K562 (cell line): Measurements from ENCODE around the gene THADA. TPM values are rescaled to one million over a fixed set of nuclear protein-coding genes. Genes with fewer than 3 reads are reported as not detected.
A peak's percentile ranks its signal among the peaks of the same experiment; 100 is the strongest.

Experiments
- ATAC-seq: fragments of 200-7000 bp; cut with Tn5 transposase; 3 replicates; pipeline ENCODE4 v1.9.1; 2020; ENCODE audit warnings: moderate library complexity
- BruUV-seq: library from RNA; stranded (reverse); fragments of 400-500 nt; replicated peaks from 2 replicates; lab custom pipeline; 2021; lab: Mats Ljungman, UMichigan
- CTCF ChIA-PET: fragments of 300-600 bp; formaldehyde crosslinking; extraction: SDS; loops from one replicate; lab custom pipeline; 2021; ENCODE audit warnings: low intra/inter-chr PET ratio; lab: Yijun Ruan, JAX
- POLR2A ChIA-PET: fragments of 300-600, 350-650 bp; sonication (Branson Sonifier 250); formaldehyde crosslinking; extraction: SDS; loops from one replicate; lab custom pipeline; 2021; ENCODE audit warnings: antibody characterized with exemption, inconsistent platforms; lab: Yijun Ruan, JAX
- DNase-seq, 4 experiments: peaks; one replicate each; pipeline versions ENCODE4 v3.0.0 to v3.0.0-alpha.2; 2011 to 2018; ENCODE audit warnings: low spot score in 3 of 4, mixed read lengths in 3 of 4; ENCODE audit errors: extremely low read depth in 1 of 4
- FAIRE-seq: peaks from 2 replicates; lab custom pipeline; 2011; peaks lifted over from hg19 to GRCh38; lab: Jason Lieb, UNC
- H2AFZ ChIP-seq: 2 replicates; pipeline ENCODE4 v1.6.0; 2011; ENCODE audit warnings: low read depth, low read length, control low read depth, inconsistent platforms
- H3K27ac ChIP-seq: fragments of 200-600 bp; 3 replicates; pipeline ENCODE4 v1.8.0; 2011; ENCODE audit warnings: low read depth, mild to moderate bottlenecking, control low read depth, inconsistent platforms, low read length, moderate library complexity, mixed read lengths; ENCODE audit errors: extremely low read depth
- H3K27me3 ChIP-seq, 2 experiments: fragments of 300-600 bp in 1 of 2; 2 replicates in 1 of 2; 3 replicates in 1 of 2; pipeline versions ENCODE4 v1.6.0 to v1.8.0; 2011; ENCODE audit warnings: inconsistent platforms in 2 of 2, low read length in 2 of 2, mild to moderate bottlenecking in 1 of 2, mixed read lengths in 1 of 2, moderate library complexity in 1 of 2; ENCODE audit not compliant: control insufficient read depth in 2 of 2, insufficient read depth in 2 of 2
- H3K36me3 ChIP-seq: fragments of 300-600 bp; 3 replicates; pipeline ENCODE4 v1.8.0; 2011; ENCODE audit warnings: mild to moderate bottlenecking, low read length, inconsistent platforms; ENCODE audit not compliant: control insufficient read depth, insufficient read depth
- H3K4me1 ChIP-seq, 2 experiments: fragments of 200-600 bp in 1 of 2; replicated peaks in 1 of 2; 2 replicates in 1 of 2; 3 replicates in 1 of 2; pipeline versions ENCODE4 v1.5.1 to v1.8.0; 2011; ENCODE audit warnings: inconsistent platforms in 2 of 2, low read length in 2 of 2, mild to moderate bottlenecking in 1 of 2, mixed read lengths in 1 of 2, moderate library complexity in 1 of 2; ENCODE audit not compliant: control insufficient read depth in 2 of 2, insufficient read depth in 2 of 2
- H3K4me2 ChIP-seq: 2 replicates; pipeline ENCODE4 v1.6.1; 2011; ENCODE audit warnings: low read length, control low read depth, inconsistent platforms, mixed read lengths; ENCODE audit not compliant: insufficient read depth
- H3K4me3 ChIP-seq: fragments of 200-600 bp; sonication (generic), shearing (Covaris generic); 2 replicates; pipeline ENCODE4 v1.5.1; 2016; ENCODE audit warnings: control low read depth, inconsistent platforms
- H3K79me2 ChIP-seq: fragments of 200-600 bp; 3 replicates; pipeline ENCODE4 v1.8.0; 2011; ENCODE audit warnings: low read length, inconsistent platforms; ENCODE audit not compliant: control insufficient read depth, insufficient read depth
- H3K9ac ChIP-seq, 2 experiments: 2 replicates each; pipeline versions ENCODE4 v1.6.0 to v1.6.1; 2011; ENCODE audit warnings: low read depth in 2 of 2, low read length in 2 of 2, control low read depth in 1 of 2, inconsistent platforms in 1 of 2, mild to moderate bottlenecking in 1 of 2, mixed read lengths in 1 of 2; ENCODE audit not compliant: insufficient read depth in 1 of 2
- H3K9me1 ChIP-seq: one replicate; pipeline ENCODE4 v1.6.0; 2011; ENCODE audit warnings: inconsistent platforms, mild to moderate bottlenecking, low read length, moderate library complexity; ENCODE audit not compliant: control insufficient read depth, insufficient read depth
- H3K9me3 ChIP-seq: replicated peaks from 2 replicates; pipeline ENCODE4 v1.5.1; 2011; ENCODE audit warnings: low read depth, low read length, inconsistent platforms; ENCODE audit not compliant: control insufficient read depth, insufficient read depth
- H4K20me1 ChIP-seq: replicated peaks from 2 replicates; pipeline ENCODE4 v1.6.1; 2011; ENCODE audit warnings: low read length, inconsistent platforms, mixed read lengths; ENCODE audit not compliant: control insufficient read depth, insufficient read depth
- CREBBP ChIP-seq: IDR thresholded peaks from one replicate; pipeline ENCODE4 v1.6.1; 2012; ENCODE audit warnings: low read depth, mild to moderate bottlenecking, control low read depth, inconsistent platforms, low read length
- FOXJ2 ChIP-seq: fragments of 200-800 bp; sonication (Bioruptor generic); IDR thresholded peaks from 2 replicates; pipeline ENCODE4 v1.6.1; 2016; ENCODE audit warnings: missing genetic modification characterization, missing compliant biosample characterization
- GATAD2A ChIP-seq: fragments of 450-650 bp; IDR thresholded peaks from 2 replicates; pipeline ENCODE4 v1.6.1; 2017
- KLF13 ChIP-seq: fragments of 450-650 bp; IDR thresholded peaks from 2 replicates; pipeline ENCODE4 v1.6.1; 2016; ENCODE audit warnings: missing genetic modification characterization, low read depth, mild to moderate bottlenecking, missing compliant biosample characterization, moderate library complexity, borderline replicate concordance
- NFE2 ChIP-seq: IDR thresholded peaks from 2 replicates; pipeline ENCODE4 v1.6.1; 2014; ENCODE audit warnings: antibody characterized with exemption, low read depth
- SLC30A9 ChIP-seq: fragments of 250-450 bp; sonication (Bioruptor Pico); IDR thresholded peaks from 2 replicates; pipeline ENCODE4 v1.8.0; 2022; ENCODE audit warnings: mild to moderate bottlenecking, moderate library complexity
- SMC3 ChIP-seq: conservative IDR thresholded peaks from 2 replicates; pipeline ENCODE4 v1.6.1; 2011; ENCODE audit warnings: low read depth, low read length, improper control_type of control experiment; ENCODE audit not compliant: insufficient read depth
- SNRNP70 ChIP-seq: fragments of 200-400 bp; formaldehyde crosslinking; optimal IDR thresholded peaks from 2 replicates; pipeline ENCODE3; 2017; ENCODE audit warnings: low read depth, low read length
- THRAP3 ChIP-seq: fragments of 450-650 bp; IDR thresholded peaks from 2 replicates; pipeline ENCODE4 v1.6.1; 2016; ENCODE audit warnings: mild to moderate bottlenecking, inconsistent platforms, borderline replicate concordance
- ZBTB49 ChIP-seq: sonication (generic); formaldehyde crosslinking; IDR thresholded peaks from 2 replicates; pipeline ENCODE4 v1.8.0; 2022; ENCODE audit warnings: missing genetic modification reagents, mild to moderate bottlenecking, borderline replicate concordance
- ZNF395 ChIP-seq: fragments of 200-800 bp; sonication (Bioruptor generic); IDR thresholded peaks from 2 replicates; pipeline ENCODE4 v1.6.1; 2017; ENCODE audit warnings: missing genetic modification characterization, missing compliant biosample characterization
- WGBS: fragments of 100-300 bp; shearing (Covaris generic); methylation state at CpG from one replicate; pipeline ENCODE4 v1.1.6; 2016; ENCODE audit warnings: low coverage, mixed read lengths; ENCODE audit not compliant: insufficient coverage; ENCODE audit errors: missing lambda C conversion rate; 5-methylcytosine and 5-hydroxymethylcytosine counted together
- in situ Hi-C: fragments of 300-500 bp; cut with MboI; formaldehyde crosslinking; loops from 4 replicates; pipeline ENCODE4 v1.15.0; 2018; ENCODE audit warnings: inconsistent platforms, mixed read lengths
- intact Hi-C: fragments of 100-400 bp; cut with micrococcal nuclease; formaldehyde crosslinking; loops from 2 replicates; pipeline ENCODE4 v1.14.2; 2022
- polyA plus RNA-seq, 8 experiments: library from polyadenylated mRNA; depleted of rRNA in 4 of 8; stranded (reverse) in 5 of 8; unstranded in 3 of 8; fragments of >200 nt; fragmentation: Nextera tagmentation in 2 of 8; fragmentation: Illumina TruSeq in 1 of 8; extraction: Ambion mirVana in 2 of 8; extraction: Trizol in 1 of 8; gene quantifications; 2 replicates each; pipeline versions ENCODE4 v1.2.1 to v1.2.3, GENCODE V29; 2011 to 2014; ENCODE audit warnings: inconsistent platforms in 1 of 8, missing spikeins in 1 of 8
- total RNA-seq, 7 experiments: library from RNA; depleted of rRNA in 6 of 7; stranded (reverse); fragments of >200 nt in 6 of 7; fragmentation: Illumina TruSeq in 2 of 7; extraction: Trizol in 2 of 7; gene quantifications; 2 replicates each; pipeline versions ENCODE4 v1.2.1 to v1.2.3, GENCODE V29; 2011 to 2021; ENCODE audit warnings: low replicate concordance in 1 of 7

Gene THADA
- total and polyA plus RNA-seq, 9 of the 15 experiments (the other 6 are each of a cell fraction or from before 2014, with no cell fraction given), result 17.8 to 34.7 (median 31.9) TPM

GRCh38 chr2:43448822-43449110, 147.1 kb downstream of the THADA start:
- H3K36me3 ChIP-seq, result no peaks in the 10 kb centered on the region
- in situ Hi-C loops (no loop called here), intact Hi-C loops (no loop called here)
- no peak for DNase-seq
- H4K20me1 ChIP-seq, result no peaks in the 10 kb centered on the region
- no peak overlapping the region for H3K4me2 ChIP-seq
- no peak overlapping the region for H2AFZ ChIP-seq
- H3K4me1 ChIP-seq, result no peaks in the 10 kb centered on the region
- H3K9ac ChIP-seq, result no peak overlapping the region
- FAIRE-seq, result no peak
- ChIA-PET POLR2A (no interaction called here), CTCF (no interaction called here)
- no TSS peak for BruUV-seq
- 83% methylated on average over 1 of the region's 1 CpG for WGBS
- no peaks in the 10 kb centered on the region for H3K79me2 ChIP-seq
- TF ChIP-seq FOXJ2 (tag) (peak; percentile 56; the same call in 1 of the 2 replicates), NFE2 (no peak), CREBBP (no peak), SLC30A9 (CRISPR knock-in tag) (no peak)
- TF ChIP-seq, all 486 proteins: peak for 1
- no peak overlapping the region for H3K27ac ChIP-seq
- no peak overlapping the region for H3K4me3 ChIP-seq
- H3K27me3 ChIP-seq, result no peaks in the 10 kb centered on the region
- no peak for ATAC-seq
- H3K9me3 ChIP-seq, result no peaks in the 10 kb centered on the region
- H3K9me1 ChIP-seq, result no peaks in the 10 kb centered on the region

GRCh38 chr2:43448011-43448821, 147.6 kb downstream of the THADA start:
- no peak for ATAC-seq
- no peak overlapping the region for H2AFZ ChIP-seq
- H3K4me3 ChIP-seq, result no peak overlapping the region
- CTCF ChIA-PET, result no interaction called here
- no peak overlapping the region for H3K4me2 ChIP-seq
- no peak for DNase-seq
- POLR2A ChIA-PET, result interaction anchor here (0.6 kb wide), 1 partner anchor 11 kb away, joined by 3 read pairs; no protein-coding TSS in a partner anchor
- H4K20me1 ChIP-seq, result no peaks in the 10 kb centered on the region
- no peaks in the 10 kb centered on the region for H3K9me3 ChIP-seq
- no peaks in the 10 kb centered on the region for H3K79me2 ChIP-seq
- intact Hi-C loops, result no loop called here
- H3K27me3 ChIP-seq, result no peaks in the 10 kb centered on the region
- no peak overlapping the region for H3K27ac ChIP-seq
- in situ Hi-C loops, result no loop called here
- BruUV-seq, result no TSS peak
- no peaks in the 10 kb centered on the region for H3K9me1 ChIP-seq
- FAIRE-seq, result no peak
- no peaks in the 10 kb centered on the region for H3K4me1 ChIP-seq
- H3K9ac ChIP-seq, result no peak overlapping the region
- WGBS, result 89% methylated on average over 5 of the region's 5 CpGs
- no peaks in the 10 kb centered on the region for H3K36me3 ChIP-seq
- TF ChIP-seq GATAD2A (no peak), THRAP3 (no peak), SNRNP70 (no peak), SMC3 (no peak), ZBTB49 (CRISPR knock-in tag) (no peak), ZNF395 (CRISPR knock-in tag) (no peak), KLF13 (tag) (no peak)
